Islet precursor cell (in vitro differentiated cells): ENCODE measurements around the gene FFAR3.

Source experiments
- DNase-seq: peaks from one replicate; pipeline ENCODE4 v3.0.0-alpha.2; 2018

The FFAR3 gene

DNA sequence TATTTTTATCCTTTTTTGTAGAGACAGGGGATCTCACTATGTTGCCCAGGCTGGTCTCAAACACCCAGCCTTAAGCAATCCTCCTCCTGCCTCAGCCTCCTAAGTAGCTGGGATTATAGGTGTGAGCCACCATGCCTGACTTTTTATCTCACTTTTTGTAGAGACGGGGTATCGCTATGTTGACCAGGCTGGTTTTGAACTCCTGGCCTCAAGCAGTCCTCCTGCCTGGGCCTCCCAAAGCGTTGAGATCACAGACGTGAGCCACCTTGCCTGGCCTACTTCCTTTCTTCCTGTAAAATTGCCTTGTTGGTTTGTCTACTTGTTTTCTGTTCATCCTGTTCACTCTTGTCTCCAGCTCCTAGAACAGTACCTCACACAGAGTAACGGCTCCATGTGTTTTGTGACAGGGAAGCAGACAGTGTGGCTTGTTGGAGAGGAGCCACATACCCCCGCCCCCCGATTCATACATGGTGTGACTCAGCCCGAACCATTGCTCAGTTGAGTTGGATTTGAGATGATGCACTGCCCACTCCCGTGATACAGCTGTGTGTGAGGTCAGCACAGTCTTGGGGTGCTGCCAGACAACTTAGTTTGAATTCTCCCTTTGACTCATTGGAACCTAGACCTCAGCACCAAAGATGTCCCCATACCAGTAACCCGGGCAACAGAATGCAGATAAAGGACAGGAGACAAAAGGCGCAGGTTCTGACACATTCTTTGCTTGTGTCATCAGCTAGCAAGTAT, 46.8 kb downstream of the FFAR3 start:
- DNase-seq = peak; percentile 81

DNA sequence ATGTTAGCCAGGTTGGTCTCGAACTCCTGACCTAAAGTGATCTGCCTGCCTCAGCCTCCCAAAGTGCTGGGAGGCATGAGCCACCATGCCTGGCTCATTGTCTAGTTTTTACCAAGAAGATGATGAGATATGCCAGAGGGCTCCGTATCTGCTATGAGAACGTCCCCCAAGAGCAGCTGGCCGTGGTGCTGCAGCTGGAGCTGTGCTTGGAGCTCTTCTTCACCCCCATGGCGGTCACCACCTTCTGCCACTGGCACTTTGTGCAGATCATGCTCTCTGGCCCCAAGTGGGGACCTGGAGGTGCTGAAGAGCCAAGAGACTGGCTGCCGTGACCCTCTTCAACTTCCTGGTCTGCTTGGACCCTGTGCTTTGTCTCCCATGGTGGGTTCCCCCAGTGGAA, 49.4 kb downstream of the FFAR3 start:
- DNase-seq = no peak

DNA sequence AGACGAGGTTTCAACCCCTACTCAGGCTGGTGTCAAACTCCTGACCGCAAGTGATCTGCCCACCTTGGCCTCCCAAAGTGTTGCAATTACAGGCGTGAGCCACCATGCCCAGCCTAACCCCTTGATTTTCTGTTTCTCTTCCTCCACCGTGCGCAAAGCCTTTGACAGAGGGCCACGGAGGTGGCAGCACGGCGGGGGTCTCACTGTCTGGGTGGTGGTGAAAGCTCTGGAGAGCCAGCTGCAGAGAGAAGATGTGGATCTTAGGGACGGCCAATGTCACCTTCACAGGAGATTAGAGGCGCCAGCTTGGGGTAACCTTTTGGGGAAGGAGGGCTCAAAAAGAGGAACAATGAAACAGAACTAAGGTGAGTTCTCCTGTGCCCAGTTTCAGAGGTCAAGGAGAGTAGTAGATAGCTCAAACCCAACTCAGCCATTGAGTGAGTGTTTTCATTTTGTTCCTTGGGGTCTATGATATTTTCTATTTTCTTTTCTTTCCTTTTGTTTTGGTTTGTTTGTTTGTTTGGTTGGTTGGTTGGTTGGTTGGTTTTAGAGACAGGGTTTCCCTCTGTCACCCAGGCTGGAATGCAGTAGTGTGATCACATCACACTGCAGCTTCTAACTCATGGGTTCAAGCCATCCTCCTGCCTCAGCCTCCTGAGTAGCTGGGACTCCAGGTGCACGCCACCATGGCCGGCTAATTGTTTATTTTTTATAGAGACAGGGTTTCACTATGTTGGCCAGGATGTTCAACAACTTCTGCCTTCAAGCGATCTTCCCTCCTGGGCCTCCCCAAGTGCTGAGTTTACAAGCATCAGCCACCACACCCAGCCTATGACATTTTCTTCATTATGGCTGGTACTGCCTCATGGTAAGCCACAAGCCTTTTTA, 50.3 kb downstream of the FFAR3 start:
- peak; percentile 12 for DNase-seq

DNA sequence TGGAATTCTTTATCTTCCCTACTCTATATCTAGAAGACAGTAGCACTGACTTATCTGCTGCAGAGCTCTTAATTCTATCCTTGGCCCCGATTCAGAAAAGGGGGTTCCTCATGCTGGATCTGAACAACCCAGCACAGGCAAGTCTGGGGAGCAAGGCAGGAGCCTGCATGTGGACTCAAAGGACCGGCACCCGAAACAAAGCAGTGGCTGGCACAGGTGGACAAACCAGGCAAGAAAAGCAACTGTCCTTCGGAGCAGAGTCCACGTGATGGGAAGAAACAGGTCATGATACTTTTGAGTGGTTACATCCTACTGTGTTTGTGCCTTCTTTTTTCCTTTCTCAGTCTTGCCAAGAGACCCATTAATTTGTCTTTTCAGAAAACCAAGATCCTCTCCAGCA, 50.9 kb downstream of the FFAR3 start:
- DNase-seq = peak; percentile 28
